Panc1 (cell line): ENCODE data around the gene PDILT. TPM values are rescaled to one million over a fixed set of nuclear protein-coding genes. Genes with fewer than 3 reads are reported as not detected.

Experiments used
- ATAC-seq: fragments of 200-7000 bp; cut with Tn5 transposase; 2 replicates; pipeline ENCODE4 v1.9.1; 2020; ENCODE audit warnings: mild to moderate bottlenecking, moderate library complexity
- BruUV-seq: library from RNA; stranded (reverse); fragments of 400-500 nt; replicated peaks from 2 replicates; lab custom pipeline; 2021; lab: Mats Ljungman, UMichigan
- CTCF ChIA-PET: fragments of 300-600 bp; sonication (Branson Sonifier 250); formaldehyde crosslinking; loops from one replicate; lab custom pipeline; 2022; ENCODE audit warnings: antibody characterized with exemption; lab: Charles Lee
- POLR2A ChIA-PET: fragments of 300-600 bp; sonication (Branson Sonifier 250); formaldehyde crosslinking; loops from one replicate; lab custom pipeline; 2022; ENCODE audit warnings: antibody characterized with exemption; lab: Charles Lee
- DNase-seq: peaks from one replicate; pipeline ENCODE4 v3.0.0-alpha.2; 2010; ENCODE audit warnings: low read depth, low spot score
- H3K27ac ChIP-seq: 2 replicates; pipeline ENCODE4 v1.5.1; 2011; ENCODE audit warnings: mild to moderate bottlenecking, low read length, inconsistent platforms
- H3K27me3 ChIP-seq: fragments of 200-500 bp; sonication (Bioruptor generic); 2 replicates; pipeline ENCODE4 v1.6.0; 2014; ENCODE audit warnings: low read length, inconsistent platforms; ENCODE audit not compliant: control insufficient read depth, insufficient read depth
- H3K36me3 ChIP-seq: fragments of 200-500 bp; sonication (Bioruptor generic); 2 replicates; pipeline ENCODE4 v1.5.1; 2014; ENCODE audit warnings: inconsistent platforms, mild to moderate bottlenecking, low read length, moderate library complexity; ENCODE audit not compliant: control insufficient read depth, insufficient read depth
- H3K4me1 ChIP-seq: 2 replicates; pipeline ENCODE4 v1.5.1; 2011; ENCODE audit warnings: inconsistent platforms, mild to moderate bottlenecking, low read length, moderate library complexity; ENCODE audit not compliant: control insufficient read depth, insufficient read depth
- H3K4me3 ChIP-seq, 2 experiments: 2 replicates each; pipeline ENCODE4 v1.5.1; 2011 to 2012; ENCODE audit warnings: low read depth in 2 of 2, low read length in 2 of 2, mild to moderate bottlenecking in 2 of 2, inconsistent platforms in 1 of 2, moderate library complexity in 1 of 2
- H3K9me3 ChIP-seq: fragments of 200-500 bp; sonication (Bioruptor generic); 2 replicates; pipeline ENCODE4 v1.5.1; 2014; ENCODE audit warnings: low read depth, mild to moderate bottlenecking, inconsistent platforms, low read length, moderate library complexity; ENCODE audit not compliant: control insufficient read depth, insufficient read depth
- POLR2AphosphoS5 ChIP-seq: IDR thresholded peaks from 2 replicates; pipeline ENCODE4 v1.6.1; 2012; ENCODE audit warnings: mild to moderate bottlenecking, low read depth, low read length, moderate library complexity
- SIN3A ChIP-seq: IDR thresholded peaks from 2 replicates; pipeline ENCODE4 v1.6.1; 2012; ENCODE audit warnings: low read depth, mild to moderate bottlenecking, low read length, moderate library complexity, borderline replicate concordance; ENCODE audit not compliant: insufficient read depth
- TCF7L2 ChIP-seq: IDR thresholded peaks from 2 replicates; pipeline ENCODE4 v1.6.1; 2011; ENCODE audit warnings: mild to moderate bottlenecking, low read depth, low read length, inconsistent platforms
- in situ Hi-C: cut with HindIII; loops from 2 replicates; pipeline ENCODE4 v1.10.0; 2016; ENCODE audit warnings: low sequenced_read_pairs, low pct_unique_long_range_greater_than_20kb
- intact Hi-C: fragments of 100-400 bp; cut with micrococcal nuclease; formaldehyde crosslinking; loops from one replicate; pipeline ENCODE4 v1.10.0; 2022; ENCODE audit not compliant: unreplicated experiment
- total RNA-seq: library from RNA; stranded (reverse); gene quantifications from one replicate; pipeline ENCODE4 v1.2.1, GENCODE V29; 2021; ENCODE audit not compliant: unreplicated experiment
- TF ChIP-seq, protein P1 (sequence below), 2 experiments: IDR thresholded peaks; 2 replicates each; pipeline ENCODE4 v1.6.1; 2011 to 2012; ENCODE audit warnings: low read depth in 2 of 2, control low read depth in 1 of 2, low read length in 1 of 2, mild to moderate bottlenecking in 1 of 2, moderate library complexity in 1 of 2; ENCODE audit not compliant: insufficient read depth in 1 of 2
- TF ChIP-seq, protein P2 (sequence below): fragments of 450-650 bp; IDR thresholded peaks from 2 replicates; pipeline ENCODE4 v1.5.1; 2017; ENCODE audit warnings: mild to moderate bottlenecking

PDILT gene
- total RNA-seq, 1 experiment from 2014 or later: not detected

DNA sequence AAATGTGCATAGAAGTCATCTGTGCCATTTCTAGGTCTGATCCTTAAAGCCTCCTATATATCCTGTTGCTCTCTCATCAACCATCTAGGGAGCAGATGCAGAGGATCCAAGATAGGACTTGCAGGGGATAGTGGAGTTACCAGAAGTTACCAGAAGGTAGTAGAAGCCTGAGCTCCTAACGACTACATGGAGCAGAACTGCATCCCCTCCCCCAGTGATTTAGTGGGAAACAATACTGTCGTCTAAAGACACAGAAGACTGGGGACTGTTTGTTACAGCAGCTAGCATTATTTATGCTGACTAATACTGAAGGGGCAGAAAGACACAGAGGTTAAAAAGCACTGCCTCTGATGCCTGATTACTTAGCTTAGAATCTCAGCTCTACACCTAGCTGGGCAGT lies 93.0 kb downstream of the PDILT start:
- intact Hi-C loops (no loop called here), in situ Hi-C loops (no loop called here)
- POLR2A ChIA-PET: no interaction called here
- H3K27ac ChIP-seq: no peak overlapping the region
- DNase-seq (no peak), ATAC-seq (no peak)
- BruUV-seq: no TSS peak
- H3K36me3 ChIP-seq: no peaks in the 10 kb centered on the region
- no peak for TF ChIP-seq TCF7L2
- TF ChIP-seq SIN3A: no peak
- TF ChIP-seq POLR2AphosphoS5: no peak
- TF ChIP-seq, protein P1, sequence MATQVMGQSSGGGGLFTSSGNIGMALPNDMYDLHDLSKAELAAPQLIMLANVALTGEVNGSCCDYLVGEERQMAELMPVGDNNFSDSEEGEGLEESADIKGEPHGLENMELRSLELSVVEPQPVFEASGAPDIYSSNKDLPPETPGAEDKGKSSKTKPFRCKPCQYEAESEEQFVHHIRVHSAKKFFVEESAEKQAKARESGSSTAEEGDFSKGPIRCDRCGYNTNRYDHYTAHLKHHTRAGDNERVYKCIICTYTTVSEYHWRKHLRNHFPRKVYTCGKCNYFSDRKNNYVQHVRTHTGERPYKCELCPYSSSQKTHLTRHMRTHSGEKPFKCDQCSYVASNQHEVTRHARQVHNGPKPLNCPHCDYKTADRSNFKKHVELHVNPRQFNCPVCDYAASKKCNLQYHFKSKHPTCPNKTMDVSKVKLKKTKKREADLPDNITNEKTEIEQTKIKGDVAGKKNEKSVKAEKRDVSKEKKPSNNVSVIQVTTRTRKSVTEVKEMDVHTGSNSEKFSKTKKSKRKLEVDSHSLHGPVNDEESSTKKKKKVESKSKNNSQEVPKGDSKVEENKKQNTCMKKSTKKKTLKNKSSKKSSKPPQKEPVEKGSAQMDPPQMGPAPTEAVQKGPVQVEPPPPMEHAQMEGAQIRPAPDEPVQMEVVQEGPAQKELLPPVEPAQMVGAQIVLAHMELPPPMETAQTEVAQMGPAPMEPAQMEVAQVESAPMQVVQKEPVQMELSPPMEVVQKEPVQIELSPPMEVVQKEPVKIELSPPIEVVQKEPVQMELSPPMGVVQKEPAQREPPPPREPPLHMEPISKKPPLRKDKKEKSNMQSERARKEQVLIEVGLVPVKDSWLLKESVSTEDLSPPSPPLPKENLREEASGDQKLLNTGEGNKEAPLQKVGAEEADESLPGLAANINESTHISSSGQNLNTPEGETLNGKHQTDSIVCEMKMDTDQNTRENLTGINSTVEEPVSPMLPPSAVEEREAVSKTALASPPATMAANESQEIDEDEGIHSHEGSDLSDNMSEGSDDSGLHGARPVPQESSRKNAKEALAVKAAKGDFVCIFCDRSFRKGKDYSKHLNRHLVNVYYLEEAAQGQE (IDR thresholded peaks at IDR 0.05; ENCODE audit: insufficient read depth in 1 of 2, low read depth in 2 of 2, low read length in 1 of 2): no peak
- TF ChIP-seq, protein P2, sequence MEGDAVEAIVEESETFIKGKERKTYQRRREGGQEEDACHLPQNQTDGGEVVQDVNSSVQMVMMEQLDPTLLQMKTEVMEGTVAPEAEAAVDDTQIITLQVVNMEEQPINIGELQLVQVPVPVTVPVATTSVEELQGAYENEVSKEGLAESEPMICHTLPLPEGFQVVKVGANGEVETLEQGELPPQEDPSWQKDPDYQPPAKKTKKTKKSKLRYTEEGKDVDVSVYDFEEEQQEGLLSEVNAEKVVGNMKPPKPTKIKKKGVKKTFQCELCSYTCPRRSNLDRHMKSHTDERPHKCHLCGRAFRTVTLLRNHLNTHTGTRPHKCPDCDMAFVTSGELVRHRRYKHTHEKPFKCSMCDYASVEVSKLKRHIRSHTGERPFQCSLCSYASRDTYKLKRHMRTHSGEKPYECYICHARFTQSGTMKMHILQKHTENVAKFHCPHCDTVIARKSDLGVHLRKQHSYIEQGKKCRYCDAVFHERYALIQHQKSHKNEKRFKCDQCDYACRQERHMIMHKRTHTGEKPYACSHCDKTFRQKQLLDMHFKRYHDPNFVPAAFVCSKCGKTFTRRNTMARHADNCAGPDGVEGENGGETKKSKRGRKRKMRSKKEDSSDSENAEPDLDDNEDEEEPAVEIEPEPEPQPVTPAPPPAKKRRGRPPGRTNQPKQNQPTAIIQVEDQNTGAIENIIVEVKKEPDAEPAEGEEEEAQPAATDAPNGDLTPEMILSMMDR: no peak
- H3K9me3 ChIP-seq: no peaks in the 10 kb centered on the region
- H3K4me3 ChIP-seq: no peak overlapping the region
- CTCF ChIA-PET: no interaction called here
- no peaks in the 10 kb centered on the region for H3K4me1 ChIP-seq
- no peaks in the 10 kb centered on the region; the same call in 1 of the 2 replicates for H3K27me3 ChIP-seq

DNA sequence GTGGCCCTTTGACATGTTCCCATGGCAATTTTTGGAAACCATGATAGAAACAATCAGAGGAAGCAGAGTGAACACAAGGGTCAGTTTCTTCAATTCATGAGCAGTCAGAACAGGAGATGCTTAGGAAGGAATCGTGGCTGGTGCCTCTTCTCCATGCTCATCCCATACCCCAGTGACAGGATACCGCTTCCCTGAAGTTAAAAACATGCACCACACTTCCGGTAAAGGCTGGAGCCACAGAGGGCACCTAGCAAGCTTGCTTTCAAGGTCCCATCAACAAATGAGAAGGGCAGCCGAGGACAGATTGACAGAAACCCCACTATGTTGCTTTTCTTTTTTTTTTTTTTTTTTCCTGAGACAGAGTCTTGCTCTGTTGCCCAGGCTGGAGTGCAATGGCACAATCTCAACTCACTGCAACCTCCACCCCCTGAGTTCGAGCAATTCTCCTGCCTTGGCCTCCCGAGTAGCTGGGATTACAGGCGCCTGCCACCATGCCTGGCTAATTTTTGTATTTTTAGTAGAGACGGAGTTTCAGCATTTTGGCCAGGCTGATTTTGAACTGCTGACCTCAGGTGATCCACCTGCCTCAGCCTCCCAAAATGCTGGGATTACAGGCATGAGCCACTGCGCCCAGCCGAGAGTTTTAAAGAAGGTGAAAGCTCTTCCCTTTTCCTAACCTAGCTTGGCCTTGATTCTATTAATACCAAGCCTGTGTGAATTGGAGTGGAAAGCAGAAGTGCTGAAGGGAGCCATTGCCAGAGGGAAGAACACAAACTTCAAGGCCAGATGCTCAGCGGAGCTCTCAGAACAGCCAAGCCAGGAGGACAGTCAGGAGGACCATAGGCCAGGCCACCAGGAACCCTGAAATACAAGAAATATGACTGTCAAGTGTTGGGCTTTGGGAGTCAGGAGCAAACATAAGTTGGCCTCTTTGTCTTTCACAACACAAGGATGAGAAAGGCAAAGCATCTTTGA lies 93.8 kb downstream of the PDILT start:
- Histone ChIP-seq H3K27ac (no peak overlapping the region), H3K36me3 (no peaks in the 10 kb centered on the region), H3K4me1 (no peaks in the 10 kb centered on the region), H3K4me3 (no peak overlapping the region), H3K9me3 (no peaks in the 10 kb centered on the region), H3K27me3 (no peaks in the 10 kb centered on the region; the same call in 1 of the 2 replicates)
- in situ Hi-C loops: no loop called here
- intact Hi-C loops: no loop called here
- ChIA-PET CTCF (interaction anchor here (0.5 to 0.7 kb wide), 2 partner anchors 39 to 403 kb away, joined by 4 to 8 read pairs; no protein-coding TSS in a partner anchor), POLR2A (no interaction called here)
- ATAC-seq (no peak), DNase-seq (no peak)
- TF ChIP-seq SIN3A (no peak), TCF7L2 (no peak), POLR2AphosphoS5 (no peak)
- TF ChIP-seq, protein P2: no peak
- TF ChIP-seq, protein P1 (IDR thresholded peaks at IDR 0.05; ENCODE audit: insufficient read depth in 1 of 2, low read depth in 2 of 2, low read length in 1 of 2): no peak
- no TSS peak for BruUV-seq
